Hepatocyte (in vitro differentiated cells): ENCODE measurements around the gene SMIM10. TPM values are rescaled to one million over a fixed set of nuclear protein-coding genes. Genes with fewer than 3 reads are reported as not detected.

ENCODE experiments used
- DNase-seq: peaks from one replicate; pipeline ENCODE4 v3.0.0-alpha.2; 2016; ENCODE audit warnings: low spot score
- H2AFZ ChIP-seq: fragments of 200-600 bp; sonication (generic); 2 replicates; pipeline ENCODE4 v1.6.0; 2016; ENCODE audit warnings: antibody characterized with exemption, mild to moderate bottlenecking
- H3K27ac ChIP-seq: fragments of 200-600 bp; sonication (generic); 2 replicates; pipeline ENCODE4 v1.5.1; 2016; ENCODE audit warnings: mild to moderate bottlenecking
- H3K27me3 ChIP-seq: fragments of 200-600 bp; sonication (generic); 2 replicates; pipeline ENCODE4 v1.6.1; 2016
- H3K36me3 ChIP-seq: fragments of 200-600 bp; sonication (generic); replicated peaks from 2 replicates; pipeline ENCODE4 v1.5.1; 2016; ENCODE audit warnings: low read depth; ENCODE audit not compliant: insufficient read depth
- H3K4me1 ChIP-seq: fragments of 200-600 bp; sonication (generic); 2 replicates; pipeline ENCODE4 v1.5.1; 2016; ENCODE audit warnings: mild to moderate bottlenecking, moderate library complexity; ENCODE audit not compliant: insufficient read depth
- H3K4me2 ChIP-seq: fragments of 200-600 bp; sonication (generic); 2 replicates; pipeline ENCODE4 v1.6.0; 2016
- H3K4me3 ChIP-seq: fragments of 200-600 bp; sonication (generic); 2 replicates; pipeline ENCODE4 v1.5.1; 2016; ENCODE audit warnings: mild to moderate bottlenecking
- H3K79me2 ChIP-seq: fragments of 200-600 bp; sonication (generic); 2 replicates; pipeline ENCODE4 v1.6.0; 2017; ENCODE audit warnings: mild to moderate bottlenecking
- H3K9me2 ChIP-seq: fragments of 200-600 bp; sonication (generic); replicated peaks from 2 replicates; pipeline ENCODE4 v1.6.0; 2017; ENCODE audit warnings: mild to moderate bottlenecking; ENCODE audit not compliant: insufficient read depth
- H3K9me3 ChIP-seq: fragments of 200-600 bp; sonication (generic); 2 replicates; pipeline ENCODE4 v1.5.1; 2016; ENCODE audit warnings: low read depth, mild to moderate bottlenecking
- H4K20me1 ChIP-seq: fragments of 200-600 bp; sonication (generic); 2 replicates; pipeline ENCODE4 v1.6.0; 2016; ENCODE audit warnings: mild to moderate bottlenecking; ENCODE audit not compliant: insufficient read depth, poor library complexity, severe bottlenecking
- EZH2 ChIP-seq: fragments of 200-600 bp; sonication (generic); IDR thresholded peaks from 2 replicates; pipeline ENCODE4 v1.6.1; 2016; ENCODE audit warnings: antibody characterized with exemption, mild to moderate bottlenecking, borderline replicate concordance
- EZH2phosphoT487 ChIP-seq: fragments of 200-600 bp; sonication (generic); IDR thresholded peaks from one replicate; pipeline ENCODE4 v1.6.1; 2018; ENCODE audit warnings: antibody characterized with exemption, mild to moderate bottlenecking, low read depth, moderate library complexity; ENCODE audit not compliant: unreplicated experiment, severe bottlenecking
- WGBS: methylation state at CpG from one replicate; pipeline ENCODE4 v1.1.6; 2016; ENCODE audit warnings: low lambda C conversion rate; ENCODE audit errors: missing lambda C conversion rate; 5-methylcytosine and 5-hydroxymethylcytosine counted together
- polyA plus RNA-seq: library from polyadenylated mRNA; unstranded; fragments of >200 nt; fragmentation: Nextera tagmentation; extraction: Ambion mirVana; gene quantifications from 2 replicates; pipeline ENCODE4 v1.2.1, GENCODE V29; 2016
- total RNA-seq: library from RNA; depleted of rRNA; stranded (reverse); fragments of >200 nt; gene quantifications from 2 replicates; pipeline ENCODE4 v1.2.3, GENCODE V29; 2014
- TF ChIP-seq, protein P1 (sequence below): fragments of 200-600 bp; sonication (generic); IDR thresholded peaks from 2 replicates; pipeline ENCODE4 v1.5.1; 2016; ENCODE audit warnings: antibody characterized with exemption, mild to moderate bottlenecking; ENCODE audit not compliant: poor library complexity

The SMIM10 gene
- total and polyA plus RNA-seq, 2 experiments from 2014 or later = 2.6 to 4.4 TPM

DNA sequence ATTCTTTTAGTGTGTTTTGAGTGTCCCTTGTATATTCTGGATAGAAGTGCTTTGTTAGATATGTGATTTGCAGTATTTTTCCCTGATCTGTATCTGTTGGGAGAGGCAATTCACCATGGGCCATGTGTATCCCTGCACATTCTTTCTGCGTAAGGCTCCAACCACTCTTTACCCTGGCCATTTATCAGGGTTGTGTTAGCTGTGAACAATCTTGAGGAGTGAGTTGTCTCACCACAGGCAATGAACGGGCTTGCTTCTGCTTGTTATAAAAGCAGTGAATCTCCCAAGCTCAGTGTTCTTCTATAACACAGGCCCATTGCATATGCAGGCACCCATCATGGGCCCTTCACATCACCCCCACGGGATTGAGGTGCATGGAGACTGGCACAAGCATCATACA is 18.9 kb upstream of the SMIM10 start:
- Histone ChIP-seq H3K79me2 (no peaks in the 10 kb centered on the region), H3K36me3 (no peaks in the 10 kb centered on the region), H3K9me3 (no peaks in the 10 kb centered on the region), H3K9me2 (no peaks in the 10 kb centered on the region), H3K27me3 (no peaks in the 10 kb centered on the region), H2AFZ (no peak overlapping the region), H4K20me1 (no peaks in the 10 kb centered on the region), H3K27ac (no peak overlapping the region), H3K4me3 (no peak overlapping the region), H3K4me2 (no peak overlapping the region), H3K4me1 (no peaks in the 10 kb centered on the region)
- TF ChIP-seq EZH2 (no peak), EZH2phosphoT487 (no peak)
- TF ChIP-seq, protein P1, sequence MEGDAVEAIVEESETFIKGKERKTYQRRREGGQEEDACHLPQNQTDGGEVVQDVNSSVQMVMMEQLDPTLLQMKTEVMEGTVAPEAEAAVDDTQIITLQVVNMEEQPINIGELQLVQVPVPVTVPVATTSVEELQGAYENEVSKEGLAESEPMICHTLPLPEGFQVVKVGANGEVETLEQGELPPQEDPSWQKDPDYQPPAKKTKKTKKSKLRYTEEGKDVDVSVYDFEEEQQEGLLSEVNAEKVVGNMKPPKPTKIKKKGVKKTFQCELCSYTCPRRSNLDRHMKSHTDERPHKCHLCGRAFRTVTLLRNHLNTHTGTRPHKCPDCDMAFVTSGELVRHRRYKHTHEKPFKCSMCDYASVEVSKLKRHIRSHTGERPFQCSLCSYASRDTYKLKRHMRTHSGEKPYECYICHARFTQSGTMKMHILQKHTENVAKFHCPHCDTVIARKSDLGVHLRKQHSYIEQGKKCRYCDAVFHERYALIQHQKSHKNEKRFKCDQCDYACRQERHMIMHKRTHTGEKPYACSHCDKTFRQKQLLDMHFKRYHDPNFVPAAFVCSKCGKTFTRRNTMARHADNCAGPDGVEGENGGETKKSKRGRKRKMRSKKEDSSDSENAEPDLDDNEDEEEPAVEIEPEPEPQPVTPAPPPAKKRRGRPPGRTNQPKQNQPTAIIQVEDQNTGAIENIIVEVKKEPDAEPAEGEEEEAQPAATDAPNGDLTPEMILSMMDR = no peak
- DNase-seq = no peak
- 67% methylated on average over 3 of the region's 3 CpGs for WGBS

DNA sequence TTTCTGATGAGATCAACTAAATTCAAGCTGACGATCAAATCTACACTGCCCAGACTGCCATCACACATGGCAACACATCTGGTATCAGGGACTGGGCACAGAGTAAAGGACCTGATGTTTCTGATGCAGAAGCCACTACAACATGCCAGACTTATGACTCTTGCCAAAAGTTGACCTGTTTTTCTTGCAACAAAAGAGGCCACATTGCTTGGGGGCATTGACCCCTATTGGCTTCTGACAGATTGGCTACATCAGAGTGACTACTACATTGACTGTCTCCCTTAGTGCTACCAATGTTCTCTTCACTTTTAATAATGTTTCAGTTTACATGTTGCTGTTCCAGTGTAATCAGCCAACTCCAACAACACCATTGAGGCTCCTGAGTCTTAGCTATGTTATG is 15.3 kb upstream of the SMIM10 start:
- Histone ChIP-seq H3K36me3 (no peaks in the 10 kb centered on the region), H3K4me1 (no peaks in the 10 kb centered on the region), H3K79me2 (no peaks in the 10 kb centered on the region), H2AFZ (no peak overlapping the region), H4K20me1 (no peaks in the 10 kb centered on the region), H3K4me3 (no peak overlapping the region), H3K27me3 (no peaks in the 10 kb centered on the region), H3K27ac (no peak overlapping the region), H3K9me3 (no peaks in the 10 kb centered on the region), H3K4me2 (no peak overlapping the region), H3K9me2 (no peaks in the 10 kb centered on the region)
- 79% methylated on average over 1 of the region's 1 CpG for WGBS
- no peak for DNase-seq
- TF ChIP-seq EZH2phosphoT487 (no peak), EZH2 (no peak)
- TF ChIP-seq, protein P1 = no peak

DNA sequence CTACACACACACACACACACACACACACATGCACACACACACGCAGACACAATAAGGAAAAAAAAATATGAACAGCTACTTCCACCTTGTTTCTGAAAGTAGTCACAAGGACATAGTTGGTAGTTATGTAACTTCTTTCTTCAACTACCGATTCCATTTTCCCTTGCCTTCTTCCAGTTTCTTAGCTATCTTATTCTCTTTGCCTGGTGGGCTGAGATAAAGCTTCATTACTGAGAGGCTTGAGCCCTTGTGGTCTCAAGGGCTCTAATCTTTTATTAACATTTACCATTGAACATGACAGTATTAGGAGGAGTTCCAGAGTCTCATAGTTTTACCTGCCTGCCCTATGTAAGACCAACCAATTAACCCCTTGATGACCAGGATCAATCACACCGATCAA is 8.9 kb upstream of the SMIM10 start:
- no peak overlapping the region for H3K4me3 ChIP-seq
- H2AFZ ChIP-seq = no peak overlapping the region
- H3K4me1 ChIP-seq = no peaks in the 10 kb centered on the region
- TF ChIP-seq, protein P1 = no peak
- TF ChIP-seq EZH2 (no peak), EZH2phosphoT487 (no peak)
- no peaks in the 10 kb centered on the region for H3K79me2 ChIP-seq
- no peaks in the 10 kb centered on the region for H3K27me3 ChIP-seq
- H3K36me3 ChIP-seq = no peaks in the 10 kb centered on the region
- H3K9me2 ChIP-seq = no peaks in the 10 kb centered on the region
- H4K20me1 ChIP-seq = no peaks in the 10 kb centered on the region
- H3K4me2 ChIP-seq = no peak overlapping the region
- no peak overlapping the region for H3K27ac ChIP-seq
- no peak for DNase-seq
- no peaks in the 10 kb centered on the region for H3K9me3 ChIP-seq
- 78% methylated on average over 3 of the region's 3 CpGs for WGBS

DNA sequence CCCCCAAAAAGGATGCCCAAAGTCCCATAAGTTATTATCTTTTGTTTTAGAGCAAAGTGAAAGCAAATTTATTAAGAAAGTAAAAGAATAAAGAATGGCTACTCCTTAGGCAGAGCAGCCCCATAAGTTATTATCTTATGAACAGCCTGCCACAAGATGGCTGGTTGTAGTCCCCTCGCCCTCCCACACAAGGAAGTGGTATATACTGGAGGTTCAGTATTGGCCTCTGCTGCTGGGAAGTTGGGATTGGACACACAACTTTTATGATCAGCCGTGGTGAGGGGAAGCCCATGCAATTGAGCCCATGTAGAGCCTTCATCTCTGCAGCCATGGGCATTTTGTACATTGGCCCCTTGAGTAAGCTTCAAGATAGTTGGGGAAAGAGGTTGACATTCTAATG is 8.0 kb upstream of the SMIM10 start:
- Histone ChIP-seq H3K9me3 (no peaks in the 10 kb centered on the region), H3K79me2 (no peaks in the 10 kb centered on the region), H3K27ac (no peak overlapping the region), H3K4me3 (no peak overlapping the region), H3K36me3 (no peaks in the 10 kb centered on the region), H3K9me2 (no peaks in the 10 kb centered on the region), H3K4me1 (no peaks in the 10 kb centered on the region), H3K4me2 (no peak overlapping the region), H4K20me1 (no peaks in the 10 kb centered on the region), H3K27me3 (no peaks in the 10 kb centered on the region), H2AFZ (no peak overlapping the region)
- no peak for TF ChIP-seq EZH2
- no peak for TF ChIP-seq EZH2phosphoT487
- TF ChIP-seq, protein P1 = no peak
- 66% methylated on average over 2 of the region's 2 CpGs for WGBS
- no peak for DNase-seq
